Fibroblast of skin of left quadriceps (primary cell): Measurements from ENCODE around the gene SERPINA9.
"Not testable (repeated sequence)": the region's sequence is repeated elsewhere in the genome, so short reads cannot be mapped to it uniquely, and the experiment has no call there.

ENCODE experiments used
- DNase-seq, 2 experiments: peaks; one replicate each; pipeline ENCODE4 v3.0.0-alpha.2; 2013; ENCODE audit warnings: low read depth in 2 of 2

Gene SERPINA9

DNA sequence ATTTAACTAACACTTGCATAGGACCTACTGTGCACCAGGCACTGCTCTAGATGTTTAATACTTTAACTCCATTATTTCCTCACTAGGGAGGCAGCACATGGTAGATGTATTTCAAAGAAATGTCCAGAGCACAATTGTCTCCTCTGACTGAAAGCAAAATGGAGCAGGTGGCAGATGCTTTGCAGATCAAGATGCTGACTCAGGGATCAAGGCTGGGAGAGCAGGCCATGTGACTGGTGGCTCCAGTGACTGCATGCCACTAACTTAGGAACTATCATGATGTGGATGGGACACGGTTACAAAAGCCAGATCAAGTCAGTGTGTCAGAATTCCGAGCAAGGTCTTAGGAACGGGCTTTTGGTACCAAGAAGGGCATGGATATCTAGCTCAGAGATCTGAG lies 51.6 kb downstream of the SERPINA9 start:
- no peak for DNase-seq

DNA sequence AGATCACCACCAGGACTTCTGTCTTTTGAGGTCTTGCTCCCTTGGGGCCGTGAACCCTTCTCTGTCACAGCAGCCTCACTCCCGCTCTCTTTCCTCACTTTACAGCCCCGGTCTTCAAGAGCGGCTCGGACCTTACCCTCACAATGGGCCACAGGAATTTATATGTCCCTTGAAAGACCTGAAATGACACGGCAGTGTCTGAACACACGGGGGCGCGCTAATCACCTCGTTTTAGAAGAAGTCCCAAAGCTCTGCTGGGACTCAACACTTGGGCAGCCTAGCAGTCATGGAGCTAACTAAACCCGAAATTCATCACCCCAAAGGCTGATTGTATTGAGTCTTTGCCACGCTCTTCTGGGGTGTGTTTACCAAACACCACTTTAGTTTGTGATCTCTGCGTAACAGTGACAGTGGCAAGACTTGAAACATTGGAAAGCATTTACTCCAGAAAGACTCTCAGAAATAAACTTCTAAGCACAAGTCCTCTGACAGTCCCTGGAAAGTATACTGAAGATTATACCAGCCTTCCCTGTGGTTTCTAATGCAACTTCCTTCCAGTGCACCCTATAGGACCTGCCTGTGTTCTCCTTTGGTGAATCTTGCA lies 52.4 kb downstream of the SERPINA9 start:
- peak; percentile 26 to 37 for DNase-seq

DNA sequence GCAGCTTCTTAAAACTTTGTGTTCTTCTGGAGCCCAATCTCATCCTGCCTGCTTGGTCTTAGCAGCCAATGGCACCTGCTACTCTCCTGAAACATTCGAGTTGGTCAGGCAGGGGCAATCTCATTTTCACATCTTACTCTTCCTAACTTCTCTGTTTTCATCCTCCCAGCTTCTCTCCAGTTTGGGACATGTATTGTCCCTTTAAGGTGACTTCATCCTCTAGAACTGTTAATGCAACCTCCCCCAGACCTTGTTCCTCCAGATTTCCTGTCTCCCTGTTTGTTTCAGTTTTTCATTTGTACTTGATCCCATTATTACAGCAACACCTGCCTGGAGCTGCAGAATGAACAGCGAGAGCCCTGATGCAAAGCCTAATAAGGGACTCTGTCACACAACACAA lies 54.7 kb downstream of the SERPINA9 start:
- DNase-seq: no peak

DNA sequence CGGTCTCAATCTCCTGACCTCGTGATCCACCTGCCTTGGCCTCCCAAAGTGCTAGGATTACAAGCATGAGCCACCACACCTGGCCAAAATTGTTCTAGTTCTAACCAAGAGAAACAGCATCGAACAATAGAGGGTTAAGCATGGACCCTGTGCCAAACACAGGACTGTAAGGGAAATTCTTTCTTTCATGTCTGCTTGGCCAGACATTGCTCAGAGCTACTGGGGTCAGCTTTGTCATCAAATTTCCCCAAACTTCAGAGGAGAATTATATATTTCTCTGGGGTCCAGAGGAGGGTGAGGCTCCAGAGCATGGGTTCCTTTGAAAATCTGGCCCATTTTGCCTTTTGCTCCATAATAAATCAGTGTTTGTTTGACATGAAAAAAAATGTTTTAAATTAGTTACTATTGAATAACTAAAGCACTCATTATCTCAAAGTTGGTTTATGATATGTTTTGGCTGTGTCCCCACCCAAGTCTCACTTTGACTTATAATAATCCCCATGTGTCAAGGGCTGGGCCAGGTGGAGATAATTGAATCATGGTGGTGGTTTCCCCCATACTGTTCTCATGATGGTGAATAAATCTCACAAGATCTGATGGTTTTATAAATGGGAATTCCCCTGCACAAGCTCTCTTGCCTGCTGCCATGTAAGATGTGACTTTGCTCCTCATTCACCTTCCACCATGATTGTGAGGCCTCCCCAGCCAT lies 58.3 kb downstream of the SERPINA9 start:
- not testable (repeated sequence) for DNase-seq
